ENCODE data around the gene SNRK.

The SNRK gene

DNA sequence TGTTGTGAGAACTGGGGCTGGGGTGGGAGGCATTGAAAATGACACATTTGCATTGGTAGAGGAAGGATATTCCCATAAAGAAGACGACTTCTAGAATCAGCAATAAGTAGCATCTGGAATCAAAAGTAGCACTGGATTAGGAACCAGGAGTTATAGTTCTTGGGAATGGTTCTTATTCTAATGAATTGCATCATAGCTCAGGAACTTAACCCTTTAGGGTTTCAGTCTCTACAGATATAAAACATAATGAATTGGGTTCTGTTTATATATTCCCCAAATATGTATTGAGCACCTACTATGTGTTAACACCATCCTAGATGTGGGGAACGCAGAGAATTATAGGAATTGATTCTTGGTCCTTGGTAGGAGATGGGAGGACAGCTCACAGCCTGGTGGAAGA is 16.3 kb upstream of the SNRK start:
- no peak for DNase-seq

DNA sequence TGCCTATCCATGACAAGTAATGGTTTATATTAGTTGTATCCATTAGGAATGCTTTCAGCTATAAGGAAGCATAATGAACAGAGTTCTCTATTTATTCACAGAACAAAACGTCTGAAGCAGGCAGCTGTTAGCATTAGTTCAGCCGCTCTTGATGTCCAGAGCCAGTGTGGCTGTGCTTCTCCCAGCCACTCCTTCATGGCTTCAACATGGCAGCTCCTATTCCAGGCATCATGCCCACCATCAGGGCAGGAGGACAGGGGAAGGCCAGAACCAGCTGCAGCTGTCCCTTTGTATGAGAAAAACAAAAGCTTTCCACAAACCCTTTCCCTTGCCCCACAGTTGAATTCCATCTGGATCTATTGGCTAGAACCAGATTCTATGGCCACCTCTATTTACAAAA is 12.9 kb upstream of the SNRK start:
- DNase-seq, result no peak

- DNase-seq, result no peak
Measured at GRCh38 chr3:43279082-43279481, 7.3 kb upstream of the SNRK start.

- DNase-seq, result no peak
Measured at GRCh38 chr3:43279532-43279931, 6.8 kb upstream of the SNRK start.

GRCh38 chr3:43281020-43281419 is 5.3 kb upstream of the SNRK start:
- no peak for DNase-seq

GRCh38 chr3:43284171-43284570 is 2.2 kb upstream of the SNRK start:
- no peak for DNase-seq

DNA sequence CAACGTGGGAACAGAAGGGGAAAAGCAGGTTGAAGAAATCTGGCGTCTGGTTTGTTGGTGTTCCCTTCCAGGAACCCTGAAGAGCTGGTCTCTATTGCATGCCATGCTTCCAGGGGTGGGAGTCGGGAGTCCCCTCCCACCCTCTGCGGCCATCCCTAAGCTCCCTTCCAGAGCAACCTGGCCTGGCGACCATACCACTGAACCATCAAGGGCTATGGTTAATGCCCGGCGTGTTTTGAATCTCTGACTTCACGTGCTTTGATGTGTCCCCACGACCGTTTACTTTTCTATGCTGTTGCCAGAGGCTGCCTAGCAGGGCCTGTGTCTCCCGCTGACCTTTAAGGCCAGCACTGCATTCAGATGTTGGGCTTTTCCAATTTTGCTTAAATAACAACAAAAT is 696 bp upstream of the SNRK start:
- DNase-seq, result no peak

- no peak for DNase-seq
Measured at GRCh38 chr3:43286841-43287499, 630 bp downstream of the SNRK start.

GRCh38 chr3:43287500-43287873 is 1.1 kb downstream of the SNRK start:
- no peak for DNase-seq

DNA sequence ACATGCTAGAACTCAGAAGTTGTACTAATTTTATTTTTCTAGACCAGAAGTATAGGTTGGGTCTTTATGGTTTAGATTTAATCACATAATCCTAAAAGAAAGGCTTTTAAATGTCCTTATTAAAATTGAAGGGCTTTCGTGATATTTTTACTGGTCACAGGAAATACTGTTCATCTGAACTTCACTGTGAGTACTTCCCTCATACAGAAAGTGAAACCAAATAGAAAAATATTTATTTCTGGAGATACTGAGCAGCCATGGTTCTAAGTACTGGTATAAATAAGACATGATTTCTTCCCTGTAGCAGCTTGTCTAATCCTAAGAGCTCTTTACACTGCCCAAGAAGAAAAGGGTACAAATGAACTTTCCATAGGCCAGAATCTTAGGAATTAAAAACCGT is 2.0 kb downstream of the SNRK start:
- no peak for DNase-seq

- no peak for DNase-seq
Measured at GRCh38 chr3:43288850-43289249, 2.5 kb downstream of the SNRK start.

DNA sequence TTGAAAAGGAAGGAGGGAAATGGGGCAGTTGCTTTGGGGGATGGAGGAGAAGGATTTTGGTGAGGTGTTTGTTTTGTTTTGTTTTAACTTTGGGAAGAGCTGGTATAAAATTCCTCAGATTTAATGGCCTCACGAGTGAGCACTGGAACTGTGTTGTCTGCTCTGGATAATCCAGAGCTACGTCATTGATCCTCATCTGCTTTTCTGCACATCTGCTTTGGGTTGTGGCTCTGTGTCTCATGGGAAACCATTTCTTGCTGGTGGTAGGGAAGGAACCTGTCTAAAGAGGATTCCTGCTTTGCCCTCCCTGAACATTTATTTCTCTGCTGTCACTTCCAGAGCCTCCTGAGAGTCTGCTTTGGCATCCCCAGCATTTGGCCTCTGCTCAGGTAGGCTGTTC is 3.1 kb downstream of the SNRK start:
- no peak for DNase-seq

GRCh38 chr3:43289841-43290470 is 3.6 kb downstream of the SNRK start:
- DNase-seq, result no peak

- DNase-seq, result no peak
Measured at GRCh38 chr3:43290956-43291355, 4.6 kb downstream of the SNRK start.

- DNase-seq, result no peak
Measured at GRCh38 chr3:43291546-43291945, 5.2 kb downstream of the SNRK start.

DNA sequence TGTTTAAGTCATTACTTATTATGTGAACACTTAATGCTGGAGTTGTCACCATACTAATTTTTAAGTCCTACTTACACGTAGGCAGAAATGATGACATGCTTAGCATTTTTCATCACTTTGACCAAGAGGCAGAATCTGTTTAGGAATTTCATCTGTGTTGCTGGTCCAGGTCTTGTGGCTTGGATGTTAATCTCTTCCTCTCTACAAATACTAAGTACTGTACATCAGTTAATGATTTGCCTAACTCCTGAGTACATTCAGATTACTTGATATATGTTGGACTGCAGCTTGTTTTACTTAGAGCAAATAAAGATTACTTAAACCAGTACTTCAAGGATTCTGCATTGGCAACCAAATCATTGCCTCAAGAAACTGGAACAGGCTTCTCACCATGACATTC is 8.6 kb downstream of the SNRK start:
- no peak for DNase-seq

DNA sequence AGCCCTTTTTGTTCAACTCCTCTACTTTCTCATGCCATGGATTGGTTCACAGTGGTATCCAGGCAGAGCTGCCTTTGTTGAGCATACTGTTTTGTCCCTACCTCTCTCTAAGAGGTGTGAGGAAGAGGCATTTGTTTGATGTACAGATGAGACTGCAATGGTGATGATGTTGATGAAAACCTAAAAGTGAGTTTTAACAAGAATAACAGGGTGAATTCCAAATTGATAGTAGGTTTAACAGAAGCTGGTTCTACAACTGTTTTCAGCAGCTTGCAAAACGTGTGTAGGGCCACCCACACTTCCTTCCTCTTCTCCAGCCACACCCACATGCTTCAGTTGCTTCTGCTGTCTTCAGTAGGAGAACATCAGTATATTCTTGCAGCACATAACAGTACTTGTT is 10.2 kb downstream of the SNRK start:
- DNase-seq, result no peak

GRCh38 chr3:43298292-43298691 is 12.0 kb downstream of the SNRK start:
- DNase-seq, result no peak

DNA sequence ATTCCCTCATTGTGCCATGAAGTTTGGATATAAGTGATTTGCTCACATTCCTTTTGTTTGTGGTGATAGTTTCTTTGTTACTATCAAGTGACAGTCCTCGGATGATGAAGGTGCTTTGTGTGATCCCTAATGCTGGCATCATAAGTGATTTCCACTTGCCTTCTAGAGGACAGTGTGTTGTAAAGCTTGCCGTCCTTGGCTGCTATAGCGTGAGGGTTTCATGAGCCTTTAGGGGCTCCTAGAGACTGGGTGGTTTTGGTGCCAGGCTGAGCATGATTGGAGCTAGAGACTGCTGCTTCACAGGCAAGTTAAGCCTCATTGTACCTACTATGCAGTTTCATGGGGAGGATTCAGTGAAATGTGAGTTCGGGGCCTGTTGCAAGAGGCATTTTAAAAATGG is 12.4 kb downstream of the SNRK start:
- no peak for DNase-seq

GRCh38 chr3:43302116-43302880 is 16.0 kb downstream of the SNRK start:
- DNase-seq, result no peak

- DNase-seq, result no peak
Measured at GRCh38 chr3:43304126-43304525, 17.8 kb downstream of the SNRK start.

- DNase-seq, result no peak
Measured at GRCh38 chr3:43307226-43307625, 20.9 kb downstream of the SNRK start.

GRCh38 chr3:43307649-43308048 is 21.3 kb downstream of the SNRK start:
- no peak for DNase-seq
